Loucy (cell line): Measurements from ENCODE around the gene CSF1R.

ENCODE experiments used
- H2AFZ ChIP-seq: fragments of 200-600 bp; sonication (generic); 2 replicates; pipeline ENCODE4 v1.6.0; 2016; ENCODE audit warnings: antibody characterized with exemption, mild to moderate bottlenecking, low read length, moderate library complexity
- H3F3A ChIP-seq: fragments of 200-600 bp; 2 replicates; pipeline ENCODE4 v1.6.0; 2016; ENCODE audit warnings: antibody characterized with exemption, low read depth, mild to moderate bottlenecking
- H3K27me3 ChIP-seq: fragments of 200-600 bp; sonication (generic); 2 replicates; pipeline ENCODE4 v1.6.1; 2014; ENCODE audit warnings: low read length, mild to moderate bottlenecking; ENCODE audit not compliant: insufficient read depth, poor library complexity, severe bottlenecking
- H3K36me3 ChIP-seq: fragments of 200-600 bp; sonication (generic); 2 replicates; pipeline ENCODE4 v1.6.1; 2016; ENCODE audit warnings: low read length; ENCODE audit not compliant: insufficient read depth
- H3K4me1 ChIP-seq: fragments of 200-600 bp; sonication (generic); 2 replicates; pipeline ENCODE4 v1.5.1; 2014; ENCODE audit warnings: low read length, mild to moderate bottlenecking; ENCODE audit not compliant: insufficient read depth, poor library complexity, severe bottlenecking
- H3K4me2 ChIP-seq: fragments of 200-600 bp; sonication (generic); 2 replicates; pipeline ENCODE4 v1.6.0; 2014; ENCODE audit warnings: antibody characterized with exemption, low read length, low read depth, mild to moderate bottlenecking; ENCODE audit not compliant: poor library complexity, severe bottlenecking
- H3K4me3 ChIP-seq: fragments of 200-600 bp; sonication (generic); 2 replicates; pipeline ENCODE4 v1.5.1; 2014; ENCODE audit warnings: low read length, mild to moderate bottlenecking, mixed read lengths; ENCODE audit not compliant: poor library complexity, severe bottlenecking
- H3K79me2 ChIP-seq: fragments of 200-600 bp; sonication (generic); 2 replicates; pipeline ENCODE4 v1.6.1; 2014; ENCODE audit warnings: low read length; ENCODE audit not compliant: insufficient read depth
- H3K9ac ChIP-seq: fragments of 200-600 bp; sonication (generic); 2 replicates; pipeline ENCODE4 v1.6.0; 2014; ENCODE audit warnings: mild to moderate bottlenecking, low read depth, low read length, moderate library complexity; ENCODE audit not compliant: poor library complexity, severe bottlenecking
- H3K9me2 ChIP-seq: fragments of 200-600 bp; sonication (generic); replicated peaks from 2 replicates; pipeline ENCODE4 v1.6.1; 2016; ENCODE audit warnings: low read depth, low read length, mixed read lengths
- H3K9me3 ChIP-seq: fragments of 200-600 bp; sonication (generic); 2 replicates; pipeline ENCODE4 v1.6.1; 2014; ENCODE audit warnings: mild to moderate bottlenecking, antibody characterized with exemption, low read length, low read depth; ENCODE audit not compliant: insufficient read depth
- H4K20me1 ChIP-seq: fragments of 200-600 bp; sonication (generic); 2 replicates; pipeline ENCODE4 v1.6.0; 2014; ENCODE audit warnings: antibody characterized with exemption, low read length, mild to moderate bottlenecking; ENCODE audit not compliant: insufficient read depth, poor library complexity, severe bottlenecking
- EZH2phosphoT487 ChIP-seq: fragments of 200-600 bp; IDR thresholded peaks from 2 replicates; pipeline ENCODE4 v1.6.1; 2018; ENCODE audit warnings: antibody characterized with exemption, mild to moderate bottlenecking, moderate library complexity, borderline replicate concordance
- TF ChIP-seq, protein P1 (sequence below): fragments of 200-600 bp; sonication (generic); conservative IDR thresholded peaks from 2 replicates; pipeline ENCODE4 v1.5.1; 2014; ENCODE audit warnings: mild to moderate bottlenecking, antibody characterized with exemption, low read length

The CSF1R gene

GRCh38 chr5:150053713-150054392 lies 32.5 kb downstream of the CSF1R start:
- H3K9me3 ChIP-seq = no peaks in the 10 kb centered on the region
- no peak overlapping the region for H2AFZ ChIP-seq
- no peaks in the 10 kb centered on the region for H3K9me2 ChIP-seq
- no peaks in the 10 kb centered on the region for H3F3A ChIP-seq
- H3K4me2 ChIP-seq = no peak overlapping the region
- H3K79me2 ChIP-seq = no peaks in the 10 kb centered on the region
- no peak for TF ChIP-seq EZH2phosphoT487
- TF ChIP-seq, protein P1, sequence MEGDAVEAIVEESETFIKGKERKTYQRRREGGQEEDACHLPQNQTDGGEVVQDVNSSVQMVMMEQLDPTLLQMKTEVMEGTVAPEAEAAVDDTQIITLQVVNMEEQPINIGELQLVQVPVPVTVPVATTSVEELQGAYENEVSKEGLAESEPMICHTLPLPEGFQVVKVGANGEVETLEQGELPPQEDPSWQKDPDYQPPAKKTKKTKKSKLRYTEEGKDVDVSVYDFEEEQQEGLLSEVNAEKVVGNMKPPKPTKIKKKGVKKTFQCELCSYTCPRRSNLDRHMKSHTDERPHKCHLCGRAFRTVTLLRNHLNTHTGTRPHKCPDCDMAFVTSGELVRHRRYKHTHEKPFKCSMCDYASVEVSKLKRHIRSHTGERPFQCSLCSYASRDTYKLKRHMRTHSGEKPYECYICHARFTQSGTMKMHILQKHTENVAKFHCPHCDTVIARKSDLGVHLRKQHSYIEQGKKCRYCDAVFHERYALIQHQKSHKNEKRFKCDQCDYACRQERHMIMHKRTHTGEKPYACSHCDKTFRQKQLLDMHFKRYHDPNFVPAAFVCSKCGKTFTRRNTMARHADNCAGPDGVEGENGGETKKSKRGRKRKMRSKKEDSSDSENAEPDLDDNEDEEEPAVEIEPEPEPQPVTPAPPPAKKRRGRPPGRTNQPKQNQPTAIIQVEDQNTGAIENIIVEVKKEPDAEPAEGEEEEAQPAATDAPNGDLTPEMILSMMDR = no peak
- H3K4me3 ChIP-seq = no peak overlapping the region
- H4K20me1 ChIP-seq = no peaks in the 10 kb centered on the region
- peak overlapping the region; percentile 66 for H3K9ac ChIP-seq
- peaks cover 12% of the 10 kb centered on the region for H3K4me1 ChIP-seq
- H3K27me3 ChIP-seq = no peaks in the 10 kb centered on the region
- peaks cover 57% of the 10 kb centered on the region for H3K36me3 ChIP-seq

DNA sequence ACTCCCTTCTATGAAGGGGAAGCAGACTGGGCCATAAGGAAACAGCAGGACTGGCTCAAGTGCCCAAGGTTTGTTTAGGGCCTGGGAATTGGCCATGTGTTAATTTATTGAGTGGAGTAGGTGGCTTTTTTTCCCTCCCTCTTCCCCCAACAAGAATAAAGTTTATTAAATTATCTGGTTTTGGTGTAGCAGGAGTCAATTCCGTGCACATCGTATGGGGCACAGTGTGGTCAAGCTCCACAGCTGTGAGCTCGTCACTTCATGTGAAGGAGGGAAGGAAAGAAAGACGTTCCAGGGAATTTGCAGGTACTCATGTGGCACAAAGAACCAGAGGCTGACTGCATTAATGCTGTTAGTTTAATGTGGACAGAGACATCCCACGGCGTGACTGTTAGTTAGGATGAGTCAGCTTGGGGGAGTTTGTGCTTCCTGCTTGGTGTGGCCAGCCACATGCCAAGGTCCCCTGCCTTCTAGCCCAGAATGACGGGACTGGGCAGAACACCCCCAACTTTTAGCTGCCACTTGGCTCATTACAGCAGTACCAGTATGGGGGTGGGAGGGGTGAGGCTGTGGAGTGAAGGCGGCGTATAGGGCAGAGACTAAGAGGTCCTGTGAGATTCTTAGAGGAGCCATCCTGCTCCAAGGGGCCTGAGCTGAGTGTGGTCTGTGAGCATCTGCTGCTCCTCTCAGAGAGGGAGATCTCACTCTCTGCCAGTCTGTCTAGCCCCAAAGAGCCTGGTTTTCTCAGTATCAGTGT lies 33.2 kb downstream of the CSF1R start:
- Histone ChIP-seq H3K27me3 (no peaks in the 10 kb centered on the region), H4K20me1 (no peaks in the 10 kb centered on the region), H3K4me2 (no peak overlapping the region), H3K9me2 (no peaks in the 10 kb centered on the region), H3K79me2 (no peaks in the 10 kb centered on the region), H3K4me3 (no peak overlapping the region), H3K4me1 (peaks cover 12% of the 10 kb centered on the region), H3K36me3 (peaks cover 64% of the 10 kb centered on the region), H3F3A (no peaks in the 10 kb centered on the region), H2AFZ (no peak overlapping the region), H3K9ac (peak overlapping the region; percentile 66), H3K9me3 (no peaks in the 10 kb centered on the region)
- TF ChIP-seq EZH2phosphoT487 = no peak
- TF ChIP-seq, protein P1 = no peak

DNA sequence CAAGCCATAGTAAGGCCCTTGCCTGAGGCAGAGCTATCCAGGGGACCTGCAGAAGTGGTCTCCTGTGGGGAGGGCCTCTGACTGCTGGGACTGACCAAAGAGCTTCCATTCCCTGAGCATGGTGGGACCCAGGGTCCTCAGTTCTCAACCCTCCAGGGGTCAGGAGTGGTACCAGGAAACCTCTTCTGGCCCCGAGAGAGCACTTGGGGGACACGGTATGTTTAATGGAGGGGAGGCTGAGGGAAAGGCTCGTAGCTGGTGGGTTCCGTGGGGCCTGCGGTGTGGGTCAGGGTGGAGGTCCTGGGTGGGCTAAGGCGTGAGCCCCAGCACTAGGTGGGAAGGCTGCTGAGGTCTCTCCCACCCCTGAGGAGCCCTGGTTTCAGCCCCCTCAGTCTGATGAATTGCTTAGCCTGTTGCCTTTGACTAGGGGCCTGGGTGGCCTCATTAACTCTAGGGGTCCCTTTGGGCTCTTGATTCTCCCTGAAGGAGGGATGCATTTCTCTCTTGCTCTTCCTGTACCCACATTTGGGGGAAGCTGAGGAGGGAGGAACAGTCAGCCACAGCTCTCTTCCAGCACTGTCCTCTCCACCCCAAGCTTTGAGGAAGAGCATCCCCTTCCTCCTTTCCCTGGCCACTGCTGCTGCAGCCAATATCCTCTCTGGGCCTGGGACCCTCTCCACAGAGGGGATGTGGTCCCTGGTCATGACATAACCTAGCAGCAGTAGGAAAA lies 34.0 kb downstream of the CSF1R start:
- H3K9me3 ChIP-seq = no peaks in the 10 kb centered on the region
- H3K36me3 ChIP-seq = peaks cover 72% of the 10 kb centered on the region
- no peaks in the 10 kb centered on the region for H3K9me2 ChIP-seq
- TF ChIP-seq, protein P1 = no peak
- TF ChIP-seq EZH2phosphoT487 = no peak
- peaks cover 12% of the 10 kb centered on the region for H3K4me1 ChIP-seq
- H3K79me2 ChIP-seq = no peaks in the 10 kb centered on the region
- H3F3A ChIP-seq = no peaks in the 10 kb centered on the region
- H3K9ac ChIP-seq = peak overlapping the region; percentile 66
- H4K20me1 ChIP-seq = no peaks in the 10 kb centered on the region
- no peak overlapping the region for H3K4me3 ChIP-seq
- no peaks in the 10 kb centered on the region for H3K27me3 ChIP-seq
- H2AFZ ChIP-seq = no peak overlapping the region
- no peak overlapping the region for H3K4me2 ChIP-seq
